GM15510 (cell line): Measurements from ENCODE around the gene KCNAB1.

ENCODE experiments used
- POLR2A ChIP-seq: IDR thresholded peaks from 3 replicates; pipeline ENCODE4 v1.6.1; 2011; ENCODE audit warnings: borderline replicate concordance; ENCODE audit not compliant: insufficient read length; ENCODE audit errors: extremely low read depth

The KCNAB1 gene

DNA sequence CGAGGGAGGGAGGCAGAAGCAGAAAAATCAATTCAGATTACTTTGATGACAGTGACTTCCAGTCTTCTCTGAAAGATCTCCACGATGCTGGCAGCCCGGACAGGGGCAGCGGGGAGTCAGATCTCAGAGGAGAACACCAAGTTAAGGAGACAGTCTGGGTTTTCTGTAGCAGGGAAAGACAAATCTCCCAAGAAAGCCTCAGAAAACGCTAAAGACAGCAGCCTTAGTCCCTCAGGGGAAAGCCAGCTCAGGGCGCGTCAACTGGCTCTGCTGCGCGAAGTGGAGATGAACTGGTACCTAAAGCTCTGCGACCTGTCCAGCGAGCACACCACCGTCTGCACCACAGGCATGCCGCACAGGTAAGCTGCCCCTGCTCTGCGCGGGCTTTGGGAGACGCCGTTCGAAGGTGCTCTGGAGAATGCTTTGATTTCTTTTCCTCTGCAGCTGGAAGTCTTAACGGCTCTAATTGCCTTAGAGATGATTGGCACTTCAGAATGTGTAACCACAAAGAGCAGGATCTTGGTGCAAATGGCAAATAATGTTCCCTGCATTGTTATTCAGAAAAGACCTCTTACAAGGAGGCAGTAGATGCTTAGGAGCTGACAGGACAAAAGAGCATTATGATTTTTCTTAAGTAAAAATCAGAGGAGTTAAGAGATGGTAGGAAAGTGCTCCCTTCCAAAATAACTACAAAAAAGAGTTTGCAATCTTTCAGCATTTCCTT is at the start of gene KCNAB1:
Gene KCNAB1, plus strand, starts transcription at position 51 of the 724 bp plus-strand sequence.
- TF ChIP-seq POLR2A = no peak

DNA sequence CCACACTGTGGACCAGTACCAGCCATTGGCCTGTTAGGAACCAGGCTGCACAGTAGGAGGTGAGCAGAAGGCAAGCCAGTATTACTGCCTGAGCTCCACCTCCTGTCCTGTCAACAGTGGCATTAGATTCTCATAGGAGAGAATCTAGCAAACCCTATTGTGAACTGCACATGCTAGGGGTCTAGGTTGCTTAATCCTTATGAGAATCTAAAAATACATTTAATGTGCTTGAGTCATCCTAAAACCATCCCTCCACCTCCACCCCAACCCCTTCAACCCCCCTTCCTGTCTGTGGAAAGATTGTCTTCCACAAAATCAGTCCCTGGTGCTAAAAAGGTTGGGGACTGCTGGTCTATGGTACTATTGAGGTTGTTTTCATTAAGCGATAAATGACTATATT is 49.3 kb upstream of the KCNAB1 start:
- TF ChIP-seq POLR2A = no peak

DNA sequence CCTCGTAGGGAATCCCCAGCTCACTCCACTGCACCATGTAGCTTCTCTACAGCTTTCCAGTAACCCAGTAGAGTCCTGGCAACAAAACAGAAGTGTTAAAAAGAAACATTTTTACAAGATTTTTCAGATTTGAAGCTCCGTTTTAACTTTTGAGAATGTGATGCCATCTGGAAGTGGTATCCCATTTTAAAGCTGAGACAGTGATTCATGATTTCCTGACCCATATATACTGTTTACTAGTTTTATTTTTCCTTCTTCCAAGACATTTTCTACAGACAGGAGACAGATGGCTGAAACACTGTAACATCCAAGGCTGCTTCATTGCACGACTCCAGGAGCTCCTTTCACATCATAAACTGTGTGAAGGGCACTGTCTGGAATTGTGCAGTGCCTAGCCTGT is 30.3 kb upstream of the KCNAB1 start:
- no peak for TF ChIP-seq POLR2A

DNA sequence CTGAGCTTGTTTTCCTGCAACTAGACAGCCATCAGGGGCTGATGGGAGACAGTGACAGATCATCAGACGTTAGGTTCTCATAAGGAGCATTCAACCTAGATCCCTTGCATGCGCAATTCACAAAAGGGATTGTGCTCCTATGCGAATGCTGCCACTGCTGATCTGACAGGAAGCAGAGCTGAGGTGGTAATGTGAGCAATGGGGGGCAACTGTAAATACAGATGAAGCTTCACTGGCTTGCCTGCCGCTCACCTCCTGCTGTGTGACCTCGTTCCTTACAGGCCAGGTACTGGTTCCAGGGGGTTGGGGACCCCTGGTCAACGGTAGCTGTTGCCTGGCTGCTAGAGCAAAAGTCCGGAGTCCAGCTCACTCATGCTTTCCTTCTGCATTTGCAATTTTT is 26.4 kb upstream of the KCNAB1 start:
- TF ChIP-seq POLR2A = no peak

DNA sequence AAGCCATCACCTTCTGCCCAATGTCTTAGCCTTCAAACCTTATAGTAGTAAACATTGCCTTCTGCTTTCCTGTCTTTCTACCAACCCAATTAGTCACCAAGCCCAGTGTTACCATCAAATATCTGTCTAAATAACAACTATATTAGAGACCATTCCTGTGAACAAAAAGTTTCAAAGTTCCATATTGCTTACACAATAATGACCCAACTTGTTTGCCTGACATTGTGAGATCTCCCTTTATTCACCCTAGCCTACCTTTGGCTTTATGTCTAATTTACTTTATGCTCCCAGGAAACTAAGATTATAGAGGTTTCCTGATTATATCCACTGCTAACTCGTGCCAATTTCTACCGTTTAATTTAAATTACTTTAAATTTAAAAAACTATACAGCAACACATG is 26.0 kb upstream of the KCNAB1 start:
- TF ChIP-seq POLR2A = no peak

DNA sequence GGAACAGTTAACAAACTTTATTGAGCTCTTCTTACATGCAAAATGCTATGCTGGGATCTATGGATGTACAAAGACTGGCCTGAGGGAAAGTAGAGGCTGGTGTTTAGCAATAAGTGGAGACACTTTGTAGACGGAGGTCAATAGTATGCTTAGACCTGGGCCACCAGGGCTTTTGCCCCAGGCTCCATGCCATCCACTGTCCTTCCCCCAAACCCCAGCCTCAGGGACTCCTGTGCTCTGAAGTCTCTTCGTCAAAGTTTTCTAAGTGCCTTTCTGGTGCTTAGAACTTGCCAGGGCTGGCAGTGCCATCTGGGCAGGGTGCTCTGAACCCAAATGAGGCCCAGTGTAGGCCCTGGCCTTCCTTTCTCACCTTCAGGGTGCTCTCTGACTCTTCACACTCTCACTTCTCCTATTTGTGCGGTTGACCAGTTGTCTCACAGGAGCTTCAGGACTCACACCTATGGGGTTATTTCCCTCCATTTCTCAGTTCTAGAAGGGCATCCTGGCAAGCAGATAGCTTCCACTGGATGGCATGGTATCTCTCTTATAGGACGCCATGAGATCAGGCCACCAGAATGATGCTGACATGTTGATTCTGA is 21.8 kb upstream of the KCNAB1 start:
- no peak for TF ChIP-seq POLR2A

DNA sequence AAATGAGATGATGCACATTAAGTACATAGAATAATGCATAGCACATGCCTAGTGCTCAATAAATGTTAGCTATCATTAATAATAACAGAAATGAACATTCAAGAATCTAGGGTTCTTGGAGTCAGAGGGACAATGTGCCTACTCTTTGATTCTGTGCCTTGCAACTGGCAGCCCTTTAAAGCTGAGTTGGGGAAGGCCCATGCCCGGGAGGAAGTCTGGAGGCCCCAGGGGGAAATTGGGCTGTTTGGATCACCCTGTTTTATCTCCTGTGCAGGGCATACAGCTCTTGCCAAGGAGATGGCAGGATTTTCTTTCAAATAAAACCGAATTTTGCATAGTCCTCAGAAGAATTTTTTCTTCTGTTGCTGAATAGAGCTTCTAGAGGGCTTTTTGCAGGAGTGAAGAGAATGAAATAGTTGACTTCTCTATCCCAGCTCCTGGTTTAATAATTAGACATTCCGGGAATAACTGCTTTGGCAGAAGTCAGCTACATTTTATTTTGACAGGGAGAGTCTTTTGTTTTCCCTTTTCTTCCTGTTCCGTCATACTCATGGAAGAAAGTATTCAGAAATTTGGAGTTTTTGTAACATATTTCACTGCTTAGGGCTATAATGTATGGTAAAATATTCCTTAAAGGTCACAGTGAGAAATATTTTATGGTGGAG is 18.0 kb upstream of the KCNAB1 start:
- no peak for TF ChIP-seq POLR2A

DNA sequence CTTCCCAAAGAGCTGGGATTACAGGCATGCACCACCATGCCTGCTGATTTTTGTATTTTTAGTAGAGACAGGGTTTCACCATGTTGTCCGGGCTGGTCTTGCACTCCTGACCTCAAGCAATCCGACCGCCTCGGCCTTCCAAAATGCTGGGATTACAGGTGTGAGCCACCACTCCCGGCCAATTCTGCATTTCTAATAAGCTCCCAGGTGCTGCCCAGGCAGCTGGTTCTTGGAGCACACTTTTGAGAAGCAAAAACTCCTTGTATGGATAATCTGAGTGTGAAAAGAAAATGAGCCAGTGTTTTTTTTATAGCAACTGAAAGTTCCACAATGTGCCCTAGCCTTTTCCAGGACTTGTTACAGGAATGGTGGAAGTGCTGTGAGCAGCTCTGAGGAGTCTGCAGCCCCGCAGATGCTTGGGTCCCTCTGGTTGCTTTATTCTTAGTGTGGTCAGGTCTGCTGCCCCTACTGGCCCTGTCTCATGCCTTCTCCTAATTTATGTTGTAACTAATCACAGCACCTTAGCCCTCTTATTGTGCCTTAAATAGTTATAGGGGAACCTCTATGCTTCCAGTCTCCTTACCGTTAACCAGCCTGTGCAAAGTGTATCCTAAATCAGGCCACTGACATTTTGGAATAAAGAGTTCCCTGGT is 13.5 kb upstream of the KCNAB1 start:
- no peak for TF ChIP-seq POLR2A

DNA sequence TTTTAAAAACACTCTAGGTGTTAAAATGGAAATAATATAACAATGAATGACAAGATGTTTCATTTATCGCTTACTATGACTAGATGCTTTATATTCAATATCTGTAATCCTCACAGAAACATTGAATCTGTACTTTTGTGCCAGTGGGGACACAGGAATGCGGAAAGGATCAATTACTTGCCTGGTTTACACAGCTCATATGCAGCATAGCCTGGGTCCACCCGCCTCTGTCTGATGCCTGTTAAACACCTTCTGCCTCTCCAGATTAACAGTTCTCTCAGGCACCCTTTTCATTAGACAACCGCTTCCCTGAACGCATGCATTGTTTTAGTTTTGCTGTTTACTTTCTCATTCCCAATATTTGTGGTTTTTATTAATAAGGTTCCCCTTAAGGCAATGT is 12.9 kb upstream of the KCNAB1 start:
- no peak for TF ChIP-seq POLR2A

DNA sequence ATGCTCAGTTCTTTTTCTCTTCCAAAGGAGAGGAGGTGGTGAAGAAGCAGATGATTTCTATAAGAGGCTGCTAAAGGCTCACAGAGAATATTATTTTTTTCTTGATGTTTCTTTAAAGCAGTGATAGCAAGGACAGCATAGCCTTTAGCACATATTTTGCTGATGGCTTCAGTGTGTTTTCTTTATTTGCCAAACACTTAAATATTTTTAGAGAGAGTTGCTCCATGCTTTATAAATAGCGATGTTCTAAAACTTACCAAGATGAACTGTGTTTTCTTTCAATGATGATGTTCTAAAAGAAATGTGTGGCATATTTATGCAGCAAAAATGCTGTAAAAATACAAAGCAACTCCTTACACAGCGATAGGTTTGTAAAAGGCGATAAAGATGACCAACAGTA is 11.8 kb upstream of the KCNAB1 start:
- TF ChIP-seq POLR2A = no peak

DNA sequence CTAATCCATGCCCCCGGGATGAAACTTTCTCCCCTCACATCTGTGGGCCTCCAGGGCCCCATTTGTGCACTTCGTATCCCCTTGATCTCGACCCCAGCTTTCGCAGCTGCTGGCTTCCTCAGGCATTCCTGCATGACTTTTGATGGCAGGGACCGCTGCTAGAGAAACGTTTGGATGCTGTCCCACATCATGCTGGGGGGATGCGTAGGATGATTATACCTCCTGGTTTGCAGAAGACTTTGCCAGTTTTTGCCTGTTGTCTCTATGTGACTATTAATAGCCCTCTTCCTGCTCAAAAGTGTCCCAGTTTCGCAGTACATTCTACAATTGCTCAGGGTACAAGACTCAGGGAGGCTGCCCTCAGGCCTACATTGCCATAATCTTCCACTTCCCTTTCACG is 10.4 kb upstream of the KCNAB1 start:
- TF ChIP-seq POLR2A = no peak

DNA sequence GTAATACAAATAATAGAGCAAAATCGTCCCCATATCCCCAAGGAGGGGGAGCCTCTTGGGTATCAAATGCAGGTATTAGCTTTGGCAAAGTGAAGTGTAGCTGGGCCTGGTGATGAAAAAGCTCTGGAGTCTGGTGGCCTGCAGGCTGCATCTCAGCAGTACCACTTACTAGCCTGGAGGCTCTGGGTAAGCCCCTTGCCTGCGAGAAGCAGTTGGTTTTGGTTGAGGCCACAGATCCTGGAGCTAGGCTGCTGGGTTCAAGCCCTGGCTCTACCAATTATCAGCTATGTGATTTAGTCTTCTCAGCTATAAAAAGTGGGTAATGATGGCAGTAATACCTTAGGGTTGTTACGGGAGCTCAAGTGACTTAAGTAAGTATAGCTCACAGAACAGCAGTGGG is 6.1 kb downstream of the KCNAB1 start:
- no peak for TF ChIP-seq POLR2A

DNA sequence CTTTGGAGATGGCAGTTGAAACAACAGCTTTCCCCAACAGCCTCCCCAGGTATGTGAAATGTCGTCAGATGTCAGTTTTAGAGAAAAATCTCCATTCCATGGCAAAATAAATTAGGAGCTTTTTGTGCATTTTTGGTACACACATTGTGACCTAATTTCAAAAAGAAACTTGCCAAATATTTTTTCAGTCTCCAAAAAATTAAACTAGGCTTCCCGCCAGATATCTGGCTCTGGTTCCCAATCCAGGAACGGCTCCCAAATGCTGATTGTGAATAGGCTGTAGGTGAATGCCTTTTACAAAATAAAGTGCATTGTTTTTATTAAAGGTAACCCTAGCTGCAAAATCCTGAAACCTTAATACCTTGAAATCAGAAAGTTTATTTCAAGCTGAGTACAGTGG is 10.9 kb downstream of the KCNAB1 start:
- TF ChIP-seq POLR2A = no peak

DNA sequence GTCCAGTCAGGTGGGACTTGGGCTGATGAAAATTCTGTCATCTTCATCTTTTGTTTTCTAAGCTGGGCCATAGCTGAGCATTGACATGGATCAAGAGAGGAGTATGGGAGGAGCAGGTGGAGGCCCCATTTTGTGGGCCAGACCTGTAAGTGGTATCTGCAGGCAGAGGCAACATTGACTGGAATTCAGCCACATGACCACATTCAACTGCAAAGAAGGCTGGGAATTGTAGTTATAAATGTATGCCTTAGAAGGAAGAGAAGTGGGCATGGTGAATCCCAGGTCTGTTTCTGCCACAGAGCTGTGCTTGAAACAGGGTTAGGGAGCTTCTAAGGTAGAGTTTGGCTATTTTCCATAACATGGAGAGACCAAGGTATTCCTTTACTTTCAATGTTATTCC is 11.4 kb downstream of the KCNAB1 start:
- no peak for TF ChIP-seq POLR2A

DNA sequence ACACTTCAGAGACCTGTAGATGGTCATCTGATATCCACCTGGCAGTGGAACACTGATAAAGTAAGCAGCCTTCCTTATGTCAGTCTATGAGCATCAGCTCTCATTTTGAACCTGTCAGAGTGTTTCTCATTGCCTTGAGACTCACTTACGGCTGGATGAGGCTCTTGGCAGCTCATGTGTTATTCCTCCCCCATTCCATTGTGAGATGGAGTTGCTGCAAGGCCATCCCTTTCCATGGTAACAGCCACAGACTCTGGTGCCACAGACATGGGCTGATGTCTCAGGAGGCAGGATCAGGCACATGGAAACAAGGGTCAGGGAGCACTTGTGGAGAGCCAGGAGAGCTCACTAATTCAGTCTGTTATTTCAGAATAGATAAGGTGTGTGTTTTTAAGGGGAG is 11.9 kb downstream of the KCNAB1 start:
- TF ChIP-seq POLR2A = no peak
